ENCODE results near the gene OGFOD2.
A peak's percentile ranks its signal among the peaks of the same experiment; 100 is the strongest.

The OGFOD2 gene

DNA sequence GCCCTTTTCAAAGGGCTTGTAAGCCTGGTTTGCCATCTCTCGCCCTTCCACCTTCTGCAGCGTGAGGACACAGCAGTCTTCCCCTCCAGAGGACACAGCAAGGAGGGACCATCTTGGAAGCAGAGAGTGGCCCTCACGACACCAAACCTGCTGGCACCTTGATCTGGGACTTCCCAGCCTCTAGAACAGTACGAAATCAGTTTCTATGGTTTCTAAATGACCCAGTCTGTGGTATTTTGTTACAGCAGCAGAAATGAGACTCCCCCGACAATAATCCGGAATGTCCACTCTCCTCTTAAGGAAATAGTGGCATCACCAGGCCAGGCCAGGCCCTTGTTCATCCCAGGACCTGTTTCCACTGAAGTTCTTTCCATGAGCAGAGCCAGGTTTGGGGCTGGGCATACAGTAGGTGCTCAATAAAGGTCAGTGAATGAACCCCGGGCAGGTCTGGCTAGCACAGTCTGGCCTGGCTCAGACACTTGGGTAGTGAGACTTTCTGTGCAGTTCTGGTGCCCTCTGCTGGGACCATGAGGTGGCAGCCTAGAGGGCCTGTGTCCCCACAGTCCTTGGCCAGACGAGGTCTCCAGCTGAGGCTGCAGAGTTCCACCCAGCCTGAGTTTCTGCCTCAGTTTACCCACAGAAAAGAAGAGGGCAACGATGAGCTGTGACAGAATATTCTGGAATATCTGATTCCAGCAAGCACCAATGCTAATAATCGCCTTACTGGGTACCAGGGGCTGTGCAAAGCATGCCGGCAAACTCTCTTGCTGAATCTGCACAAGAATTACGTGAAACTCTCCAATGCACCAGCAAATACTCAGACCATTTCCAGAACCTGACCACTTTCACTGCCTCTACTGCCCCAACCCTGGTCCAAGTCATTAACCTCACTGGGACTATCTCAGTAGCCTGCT, 22.8 kb upstream of the OGFOD2 start:
- DNase-seq = no peak

DNA sequence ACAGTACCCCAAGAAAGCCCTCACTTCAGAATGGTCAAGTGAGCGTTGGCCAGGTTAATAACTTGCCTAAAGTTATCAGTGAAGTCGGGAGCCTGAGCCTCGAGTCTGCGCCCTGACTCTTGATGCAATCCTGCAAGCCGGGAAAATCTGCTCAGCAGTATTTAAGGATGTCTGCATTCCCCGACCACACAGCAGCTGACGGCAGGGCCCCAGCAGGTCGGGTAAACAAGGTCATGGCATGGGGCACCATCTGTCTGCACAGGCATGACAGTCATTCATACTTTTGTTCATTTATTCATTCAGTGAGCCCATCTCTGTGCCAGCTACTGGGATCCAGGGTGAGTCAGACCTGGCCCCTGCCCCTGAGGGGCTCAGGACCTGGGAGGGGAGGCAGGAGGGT, 19.9 kb upstream of the OGFOD2 start:
- DNase-seq = no peak

DNA sequence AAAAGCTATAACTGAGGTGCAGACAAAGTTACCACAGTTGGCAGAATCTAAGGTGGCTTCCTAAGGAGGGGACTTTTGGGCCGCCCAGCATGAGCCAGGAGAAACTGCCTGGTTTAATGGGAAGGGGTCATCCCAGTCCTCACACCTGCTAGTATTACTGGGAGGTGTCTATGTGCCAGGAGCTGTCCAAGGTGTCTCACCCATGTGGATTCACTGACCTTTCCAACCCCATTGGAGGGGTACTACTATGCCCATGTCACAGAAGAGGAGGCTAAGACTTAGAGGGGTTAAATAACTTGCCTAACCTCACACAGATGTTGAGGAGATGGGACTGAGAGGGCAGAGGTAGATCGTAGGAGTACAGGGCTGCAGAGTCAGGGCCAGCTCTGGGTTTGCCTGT, 19.0 kb upstream of the OGFOD2 start:
- no peak for DNase-seq

DNA sequence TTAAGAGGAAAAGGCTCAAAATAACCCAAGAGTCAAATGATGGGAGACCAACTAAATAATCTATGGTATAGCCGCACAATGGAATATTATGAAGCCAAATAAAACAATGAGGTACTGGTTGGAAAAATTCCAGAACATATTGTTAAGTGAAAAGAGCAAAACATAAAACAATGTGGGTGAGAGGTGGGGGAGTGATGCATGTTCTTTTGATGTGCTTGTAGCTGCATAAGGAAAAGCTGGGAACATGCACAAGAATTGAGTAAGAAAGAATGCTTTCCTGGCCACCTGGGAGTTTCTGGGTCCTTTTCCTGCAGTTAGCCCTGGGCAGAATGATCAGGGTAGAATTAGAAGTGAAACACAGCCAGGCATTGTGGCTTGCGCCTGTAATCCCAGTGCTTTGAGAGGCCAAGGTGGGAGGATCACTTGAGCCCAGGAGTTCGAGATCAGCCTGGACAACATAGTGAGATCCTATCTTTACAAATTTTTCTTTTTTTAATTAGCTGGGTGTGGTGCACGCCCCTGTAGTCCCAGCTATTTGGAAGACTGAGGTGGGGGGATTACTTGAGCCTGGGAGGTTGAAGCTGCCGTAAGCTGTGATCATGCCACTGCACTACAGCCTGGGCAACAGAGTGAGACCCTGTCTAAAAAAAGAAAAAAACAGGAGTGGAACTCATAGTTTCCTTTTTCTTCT, 16.7 kb upstream of the OGFOD2 start:
- no peak for DNase-seq

DNA sequence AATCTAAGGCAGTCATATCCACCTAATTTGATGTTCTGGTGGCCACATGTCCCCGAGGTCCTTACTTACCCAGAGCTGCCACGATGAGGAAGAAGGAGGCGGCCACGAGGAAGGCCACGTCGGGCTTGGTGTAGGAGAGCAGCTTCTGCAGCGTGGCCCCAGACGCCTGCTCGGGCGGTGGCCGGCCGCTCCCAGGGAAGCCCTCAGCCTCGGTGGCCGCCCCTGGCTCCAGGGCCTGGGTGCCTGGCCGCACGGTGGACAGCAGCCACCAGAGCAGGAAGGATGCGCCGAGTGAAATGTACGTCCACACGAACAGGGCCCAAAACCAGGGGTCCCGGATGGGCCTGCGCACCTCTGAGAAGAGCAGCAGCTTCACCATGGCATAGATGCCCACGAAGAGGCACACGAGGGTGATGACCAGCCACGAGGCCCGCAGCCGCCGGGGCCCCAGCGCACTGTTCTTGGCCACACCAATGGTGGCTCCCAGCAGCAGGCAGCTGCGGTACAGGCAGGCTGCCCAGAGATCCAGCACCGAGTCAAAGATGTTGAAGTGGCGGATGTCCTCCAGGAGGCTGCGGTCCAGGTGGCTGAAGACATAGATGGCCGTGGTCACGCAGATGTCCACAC, 15.4 kb upstream of the OGFOD2 start:
- no peak for DNase-seq

DNA sequence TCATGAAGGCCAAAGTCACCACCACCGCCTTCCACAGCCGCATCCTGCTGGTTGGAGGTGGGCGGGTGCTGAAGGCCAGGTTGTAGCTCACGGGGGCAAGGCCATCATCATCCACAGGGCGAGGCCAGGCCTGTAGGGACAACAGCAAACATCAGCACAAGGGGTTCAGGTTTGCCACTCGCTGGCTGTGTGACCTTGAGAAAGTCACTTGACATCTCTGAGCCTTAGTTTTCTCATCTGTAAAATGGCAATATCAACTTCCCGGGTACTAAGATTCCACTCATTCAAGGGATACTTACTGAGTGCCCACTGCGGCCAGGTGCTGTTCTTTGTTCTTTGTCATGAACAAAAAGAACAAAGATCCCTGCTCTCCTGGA, 14.9 kb upstream of the OGFOD2 start:
- DNase-seq = no peak

GRCh38 chr12:122961531-122962329, 13.3 kb upstream of the OGFOD2 start:
- no peak for DNase-seq

DNA sequence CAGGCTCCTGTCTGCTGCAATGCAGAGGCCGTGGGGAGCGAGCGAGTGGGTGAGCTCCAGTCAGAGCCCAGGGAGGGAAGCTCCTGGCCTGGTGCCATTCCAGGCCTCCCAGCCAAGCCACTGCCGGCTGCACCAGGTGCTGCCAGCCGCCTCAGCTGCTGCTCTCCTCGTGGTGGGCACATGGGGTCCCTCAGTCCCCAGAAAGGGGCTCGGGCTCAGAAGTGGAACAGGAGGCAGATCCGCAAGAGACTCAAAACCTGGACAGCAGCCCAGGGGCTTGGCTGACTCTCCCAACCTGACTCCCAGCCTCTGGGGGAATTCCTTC, 11.1 kb upstream of the OGFOD2 start:
- no peak for DNase-seq

- DNase-seq = no peak
Measured at GRCh38 chr12:122964439-122965257, 10.4 kb upstream of the OGFOD2 start.

- DNase-seq = no peak
Measured at GRCh38 chr12:122965321-122965751, 9.7 kb upstream of the OGFOD2 start.

DNA sequence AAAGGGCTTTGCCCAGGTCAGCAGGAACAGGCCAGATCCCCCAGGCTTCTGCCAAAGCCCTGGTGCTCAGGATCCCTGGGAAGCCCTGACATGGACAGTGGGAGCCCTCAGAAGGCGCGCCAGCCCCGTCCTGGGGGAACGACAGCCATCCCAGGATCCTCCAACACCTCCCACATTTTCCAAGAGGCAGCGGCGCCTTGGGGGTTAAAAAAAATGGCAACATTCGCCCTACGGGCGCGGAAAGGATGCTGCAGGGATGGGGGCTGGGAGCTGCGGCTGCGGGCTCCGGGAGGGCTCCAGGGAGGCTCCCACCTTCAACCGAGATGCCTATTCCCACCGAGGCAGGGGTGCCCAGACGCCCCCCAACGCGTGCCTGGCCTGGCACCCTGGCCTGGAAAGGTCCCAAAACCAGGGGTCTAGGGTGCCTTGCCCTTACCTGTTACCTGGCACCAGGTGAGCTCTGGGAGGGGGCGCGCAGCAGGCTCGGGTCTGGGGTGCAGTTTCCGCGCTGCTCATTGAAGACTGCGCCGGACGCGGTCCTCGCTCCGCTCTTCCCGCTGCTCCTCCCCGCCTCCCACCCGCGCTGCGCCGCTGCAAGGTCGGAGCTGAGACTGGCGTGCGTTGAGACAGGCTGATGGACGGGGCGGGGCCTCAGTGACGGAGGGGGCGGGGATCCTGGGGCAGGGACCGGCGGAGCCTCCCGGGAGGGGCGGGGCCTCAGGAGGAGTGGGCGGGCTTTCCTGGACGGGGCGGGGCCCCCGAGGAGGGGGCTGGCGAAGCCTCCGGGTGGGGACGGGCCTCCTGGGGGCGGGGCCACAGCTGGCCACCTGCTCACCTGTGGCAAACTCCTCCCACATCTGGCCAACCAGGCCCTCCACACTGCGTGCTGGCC, 8.9 kb upstream of the OGFOD2 start, which contains the start of gene ABCB9:
ABCB9 (minus strand) TSS at position 613 of the 892 bp plus-strand sequence. CDS start 6,228 bp downstream, outside the sequence.
- peak; percentile 82 for DNase-seq

GRCh38 chr12:122966743-122967550, 8.1 kb upstream of the OGFOD2 start:
- DNase-seq = no peak

- DNase-seq = no peak
Measured at GRCh38 chr12:122968104-122968503, 6.9 kb upstream of the OGFOD2 start.

DNA sequence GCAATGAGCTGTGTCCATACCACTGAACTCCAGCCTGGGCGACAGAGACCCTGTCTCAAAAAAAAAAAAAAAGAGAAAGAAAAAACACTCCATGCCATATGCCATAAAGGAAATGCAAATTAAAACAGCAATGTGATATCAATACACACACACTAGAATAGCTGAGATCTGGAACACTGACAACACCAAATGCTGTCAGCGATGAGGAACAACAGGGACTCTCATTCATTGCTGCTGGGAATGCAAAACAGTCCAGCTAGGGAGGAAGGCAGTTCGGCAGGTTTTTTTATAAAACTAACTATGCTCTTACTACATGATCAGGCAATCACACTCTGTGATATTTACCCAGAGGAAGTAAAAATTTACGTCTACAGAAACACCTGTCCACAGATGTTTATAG, 5.4 kb upstream of the OGFOD2 start:
- DNase-seq = peak; percentile 67

- peak; percentile 91 for DNase-seq
Measured at GRCh38 chr12:122974274-122974891, 661 bp upstream of the OGFOD2 start.

GRCh38 chr12:122975790-122976647, 975 bp downstream of the OGFOD2 start:
- DNase-seq = no peak

DNA sequence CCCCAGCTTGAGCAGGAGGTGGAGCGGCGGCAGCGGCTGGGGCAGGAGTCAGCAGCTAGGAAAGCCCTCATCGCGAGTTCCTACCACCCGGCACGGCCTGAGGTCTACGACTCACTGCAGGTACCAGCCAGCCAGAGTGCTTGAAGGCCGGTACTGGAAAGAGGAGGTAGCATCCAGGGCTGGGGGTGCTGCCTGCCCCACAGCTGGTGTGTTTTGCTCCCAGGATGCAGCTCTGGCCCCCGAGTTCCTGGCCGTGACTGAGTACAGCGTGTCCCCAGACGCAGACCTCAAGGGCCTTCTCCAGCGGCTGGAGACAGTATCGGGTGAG, 1.6 kb downstream of the OGFOD2 start:
- DNase-seq = no peak

- DNase-seq = no peak
Measured at GRCh38 chr12:122977153-122977552, 2.1 kb downstream of the OGFOD2 start.
